HCT116 (cell line): ENCODE data around the gene SPON1. TPM values are rescaled to one million over a fixed set of nuclear protein-coding genes. Genes with fewer than 3 reads are reported as not detected.
"Not testable (repeated sequence)": the region's sequence is repeated elsewhere in the genome, so short reads cannot be mapped to it uniquely, and the experiment has no call there.

Experiments
- ATAC-seq: fragments of 200-7000 bp; cut with Tn5 transposase; 2 replicates; pipeline ENCODE4 v1.9.1; 2020; ENCODE audit warnings: mild to moderate bottlenecking, moderate library complexity
- BruUV-seq: library from RNA; stranded (reverse); fragments of 400-500 nt; replicated peaks from 2 replicates; lab custom pipeline; 2021; lab: Mats Ljungman, UMichigan
- CTCF ChIA-PET: fragments of 300-600 bp; sonication (Branson Sonifier 250); formaldehyde crosslinking; loops from one replicate; lab custom pipeline; 2021; ENCODE audit warnings: antibody characterized with exemption; lab: Charles Lee
- POLR2A ChIA-PET: fragments of 300-600, 350-600 bp; sonication (Branson Sonifier 250); formaldehyde crosslinking; loops from one replicate; lab custom pipeline; 2021; ENCODE audit warnings: antibody characterized with exemption; lab: Charles Lee
- RAD21 ChIA-PET, 2 experiments: fragments of 300-600 bp; sonication (Branson Sonifier 250); formaldehyde crosslinking; loops; one replicate each; lab custom pipeline; 2023; ENCODE audit warnings: low total read pairs in 2 of 2; ENCODE audit not compliant: uncharacterized antibody in 2 of 2, unreplicated experiment in 2 of 2, low non-redundant PET in 1 of 2; lab: Charles Lee
- DNase-seq: peaks from one replicate; pipeline ENCODE4 v3.0.0-alpha.2; 2010; ENCODE audit warnings: low read depth, low spot score
- H2AFZ ChIP-seq: fragments of 200-600 bp; shearing (Covaris generic), sonication (generic); 2 replicates; pipeline ENCODE4 v1.6.1; 2017; ENCODE audit warnings: low read depth, mixed run types, mixed read lengths, antibody characterized with exemption, low read length; ENCODE audit not compliant: poor library complexity, severe bottlenecking
- H3K27ac ChIP-seq: 2 replicates; pipeline ENCODE4 v1.5.1; 2012; ENCODE audit warnings: low read depth, low read length
- H3K27me3 ChIP-seq: fragments of 200-600 bp; sonication (generic); 2 replicates; pipeline ENCODE4 v1.6.1; 2016; ENCODE audit warnings: mixed run types, low read length, mixed read lengths; ENCODE audit not compliant: insufficient read depth
- H3K36me3 ChIP-seq, 2 experiments: fragments of 200-500 bp in 1 of 2; fragments of 200-600 bp in 1 of 2; sonication (Bioruptor generic) in 1 of 2; sonication (generic) in 1 of 2; 2 replicates each; pipeline versions ENCODE4 v1.5.1 to v1.6.1; 2014 to 2016; ENCODE audit warnings: low read length in 2 of 2, inconsistent platforms in 1 of 2, mixed read lengths in 1 of 2, mixed run types in 1 of 2; ENCODE audit not compliant: insufficient read depth in 2 of 2, control insufficient read depth in 1 of 2
- H3K4me1 ChIP-seq, 2 experiments: fragments of 200-600 bp in 1 of 2; sonication (generic) in 1 of 2; 2 replicates each; pipeline versions ENCODE4 v1.5.1 to v1.6.1; 2012 to 2017; ENCODE audit warnings: low read length in 2 of 2, inconsistent platforms in 1 of 2, mild to moderate bottlenecking in 1 of 2, mixed read lengths in 1 of 2, mixed run types in 1 of 2, moderate library complexity in 1 of 2; ENCODE audit not compliant: insufficient read depth in 2 of 2, control insufficient read depth in 1 of 2
- H3K4me2 ChIP-seq: fragments of 200-600 bp; sonication (generic); 2 replicates; pipeline ENCODE4 v1.6.1; 2017; ENCODE audit warnings: mixed run types, low read length, mixed read lengths
- H3K4me3 ChIP-seq, 2 experiments: fragments of 200-600 bp in 1 of 2; sonication (generic) in 1 of 2; replicated peaks in 1 of 2; 2 replicates each; pipeline ENCODE4 v1.5.1; 2011 to 2016; ENCODE audit warnings: low read length in 2 of 2, control low read depth in 1 of 2, low read depth in 1 of 2, mild to moderate bottlenecking in 1 of 2, mixed read lengths in 1 of 2, mixed run types in 1 of 2
- H3K79me2 ChIP-seq: fragments of 200-600 bp; sonication (generic); 2 replicates; pipeline ENCODE4 v1.6.1; 2017; ENCODE audit warnings: mild to moderate bottlenecking, mixed run types, low read length, moderate library complexity, mixed read lengths; ENCODE audit not compliant: insufficient read depth
- H3K9ac ChIP-seq: fragments of 200-600 bp; sonication (generic); 2 replicates; pipeline ENCODE4 v1.6.1; 2016; ENCODE audit warnings: low read length, mixed read lengths
- H3K9me2 ChIP-seq: fragments of 200-600 bp; sonication (generic), shearing (Covaris generic); 2 replicates; pipeline ENCODE4 v1.6.1; 2017; ENCODE audit warnings: mixed run types, mild to moderate bottlenecking, moderate library complexity; ENCODE audit not compliant: insufficient read depth
- H3K9me3 ChIP-seq, 2 experiments: fragments of 200-500 bp in 1 of 2; fragments of 200-600 bp in 1 of 2; sonication (Bioruptor generic) in 1 of 2; sonication (generic) in 1 of 2; 2 replicates each; pipeline ENCODE4 v1.6.1; 2014 to 2017; ENCODE audit warnings: low read length in 2 of 2, mixed read lengths in 2 of 2, inconsistent platforms in 1 of 2, low read depth in 1 of 2, mild to moderate bottlenecking in 1 of 2, mixed run types in 1 of 2, moderate library complexity in 1 of 2; ENCODE audit not compliant: control insufficient read depth in 1 of 2, insufficient read depth in 1 of 2
- H4K20me1 ChIP-seq: fragments of 200-600 bp; sonication (generic), shearing (Covaris generic); 2 replicates; pipeline ENCODE4 v1.6.1; 2017; ENCODE audit warnings: mixed run types, mild to moderate bottlenecking, moderate library complexity; ENCODE audit not compliant: insufficient read depth
- ELF1 ChIP-seq: IDR thresholded peaks from 2 replicates; pipeline ENCODE4 v1.6.1; 2012; ENCODE audit warnings: low read depth, borderline replicate concordance
- EZH2phosphoT487 ChIP-seq: fragments of 200-600 bp; IDR thresholded peaks from 2 replicates; pipeline ENCODE4 v1.6.1; 2018; ENCODE audit warnings: antibody characterized with exemption, borderline replicate concordance
- JUND ChIP-seq: IDR thresholded peaks from 2 replicates; pipeline ENCODE4 v1.6.1; 2012
- POLR2A ChIP-seq: IDR thresholded peaks from 2 replicates; pipeline ENCODE4 v1.7.0; 2011; ENCODE audit warnings: borderline replicate concordance; ENCODE audit not compliant: insufficient read depth, insufficient read length; ENCODE audit errors: extremely low read depth
- POLR2AphosphoS5 ChIP-seq: IDR thresholded peaks from 2 replicates; pipeline ENCODE4 v1.6.1; 2011; ENCODE audit warnings: mild to moderate bottlenecking, low read depth, low read length, moderate library complexity
- SP1 ChIP-seq: IDR thresholded peaks from 2 replicates; pipeline ENCODE4 v1.6.1; 2012; ENCODE audit warnings: low read depth
- ZBTB33 ChIP-seq: IDR thresholded peaks from 2 replicates; pipeline ENCODE4 v1.6.1; 2011; ENCODE audit warnings: mild to moderate bottlenecking, low read length, moderate library complexity; ENCODE audit not compliant: insufficient replicate concordance; ENCODE audit errors: extremely low read depth
- ZFX ChIP-seq: fragments of 450-650 bp; IDR thresholded peaks from 2 replicates; pipeline ENCODE4 v1.6.1; 2017
- intact Hi-C: fragments of 100-400 bp; cut with micrococcal nuclease; formaldehyde crosslinking; loops from 2 replicates; pipeline ENCODE4 v1.10.0; 2022
- total RNA-seq: library from RNA; stranded (reverse); gene quantifications from one replicate; pipeline ENCODE4 v1.2.1, GENCODE V29; 2021; ENCODE audit not compliant: unreplicated experiment
- TF ChIP-seq, protein P1 (sequence below): IDR thresholded peaks from 2 replicates; pipeline ENCODE4 v1.6.1; 2012
- TF ChIP-seq, protein P2 (sequence below), 3 experiments: fragments of 200-600 bp in 1 of 3; sonication (generic) in 1 of 3; IDR thresholded peaks in 2 of 3; conservative IDR thresholded peaks in 1 of 3; 2 replicates each; pipeline ENCODE4 v1.5.1; 2012 to 2017; ENCODE audit warnings: low read depth in 2 of 3, low read length in 2 of 3, antibody characterized with exemption in 1 of 3, borderline replicate concordance in 1 of 3, control low read depth in 1 of 3, mild to moderate bottlenecking in 1 of 3, mixed read lengths in 1 of 3, mixed run types in 1 of 3, moderate library complexity in 1 of 3; ENCODE audit not compliant: insufficient read depth in 1 of 3

SPON1 gene
- total RNA-seq, 1 experiment from 2014 or later, result 0.17 TPM

- POLR2A ChIA-PET, result no interaction called here
- TF ChIP-seq EZH2phosphoT487 (no peak), POLR2A (no peak), JUND (no peak), POLR2AphosphoS5 (no peak), ZFX (no peak), ELF1 (no peak), SP1 (no peak), ZBTB33 (no peak)
- TF ChIP-seq, protein P1, sequence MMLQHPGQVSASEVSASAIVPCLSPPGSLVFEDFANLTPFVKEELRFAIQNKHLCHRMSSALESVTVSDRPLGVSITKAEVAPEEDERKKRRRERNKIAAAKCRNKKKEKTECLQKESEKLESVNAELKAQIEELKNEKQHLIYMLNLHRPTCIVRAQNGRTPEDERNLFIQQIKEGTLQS, result no peak
- TF ChIP-seq, protein P2, sequence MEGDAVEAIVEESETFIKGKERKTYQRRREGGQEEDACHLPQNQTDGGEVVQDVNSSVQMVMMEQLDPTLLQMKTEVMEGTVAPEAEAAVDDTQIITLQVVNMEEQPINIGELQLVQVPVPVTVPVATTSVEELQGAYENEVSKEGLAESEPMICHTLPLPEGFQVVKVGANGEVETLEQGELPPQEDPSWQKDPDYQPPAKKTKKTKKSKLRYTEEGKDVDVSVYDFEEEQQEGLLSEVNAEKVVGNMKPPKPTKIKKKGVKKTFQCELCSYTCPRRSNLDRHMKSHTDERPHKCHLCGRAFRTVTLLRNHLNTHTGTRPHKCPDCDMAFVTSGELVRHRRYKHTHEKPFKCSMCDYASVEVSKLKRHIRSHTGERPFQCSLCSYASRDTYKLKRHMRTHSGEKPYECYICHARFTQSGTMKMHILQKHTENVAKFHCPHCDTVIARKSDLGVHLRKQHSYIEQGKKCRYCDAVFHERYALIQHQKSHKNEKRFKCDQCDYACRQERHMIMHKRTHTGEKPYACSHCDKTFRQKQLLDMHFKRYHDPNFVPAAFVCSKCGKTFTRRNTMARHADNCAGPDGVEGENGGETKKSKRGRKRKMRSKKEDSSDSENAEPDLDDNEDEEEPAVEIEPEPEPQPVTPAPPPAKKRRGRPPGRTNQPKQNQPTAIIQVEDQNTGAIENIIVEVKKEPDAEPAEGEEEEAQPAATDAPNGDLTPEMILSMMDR (IDR thresholded peaks at IDR 0.05 in 2 of 3, conservative IDR thresholded peaks at IDR 0.05 in 1 of 3; ENCODE audit: borderline replicate concordance in 1 of 3, insufficient read depth in 1 of 3, low read depth in 2 of 3, low read length in 2 of 3), result no peak
- TF ChIP-seq, all 23 proteins: peak for 0
These were observed 127.4 kb downstream of the SPON1 start for GRCh38 chr11:14089690-14090462.

GRCh38 chr11:14090631-14091030 is 128.1 kb downstream of the SPON1 start:
- H3K4me2 ChIP-seq, H3K9me2 ChIP-seq, H4K20me1 ChIP-seq, H3K27ac ChIP-seq, H3K9me3 ChIP-seq, H3K4me3 ChIP-seq, H2AFZ ChIP-seq, H3K36me3 ChIP-seq, BruUV-seq, intact Hi-C loops, H3K79me2 ChIP-seq, H3K9ac ChIP-seq, DNase-seq, POLR2A ChIA-PET, H3K4me1 ChIP-seq, ATAC-seq, CTCF ChIA-PET, RAD21 ChIA-PET: not testable (repeated sequence)
- peaks cover 27% of the 10 kb centered on the region for H3K27me3 ChIP-seq

More at GRCh38 chr11:14089690-14090462, 127.4 kb downstream of the SPON1 start:
- no peak overlapping the region for H3K27ac ChIP-seq
- no peaks in the 10 kb centered on the region for H3K79me2 ChIP-seq
- H2AFZ ChIP-seq, result no peak overlapping the region
- ChIA-PET RAD21 (no interaction called here), CTCF (no interaction called here)
- H3K9ac ChIP-seq, result no peak overlapping the region
- H3K36me3 ChIP-seq, result no peaks in the 10 kb centered on the region
- DNase-seq (no peak), ATAC-seq (no peak)
- peaks cover 26% of the 10 kb centered on the region for H3K27me3 ChIP-seq
- H4K20me1 ChIP-seq, result no peaks in the 10 kb centered on the region
- intact Hi-C loops, result no loop called here
- H3K9me2 ChIP-seq, result no peaks in the 10 kb centered on the region
- H3K4me1 ChIP-seq, result no peaks in the 10 kb centered on the region
- no peak overlapping the region for H3K4me3 ChIP-seq
- no peaks in the 10 kb centered on the region for H3K9me3 ChIP-seq
- H3K4me2 ChIP-seq, result no peak overlapping the region
- BruUV-seq, result no TSS peak
